Neural progenitor cell (in vitro differentiated cells): ENCODE data around the gene SSR2.

ENCODE experiments used
- CTCF ChIP-seq: fragments of 200-600 bp; sonication (generic); IDR thresholded peaks from 2 replicates; pipeline ENCODE4 v1.5.1; 2017; ENCODE audit warnings: antibody characterized with exemption, mild to moderate bottlenecking
- EZH2 ChIP-seq: fragments of 200-600 bp; sonication (generic); IDR thresholded peaks from 2 replicates; pipeline ENCODE4 v1.6.1; 2017; ENCODE audit warnings: antibody characterized with exemption, mild to moderate bottlenecking, moderate library complexity

DNA sequence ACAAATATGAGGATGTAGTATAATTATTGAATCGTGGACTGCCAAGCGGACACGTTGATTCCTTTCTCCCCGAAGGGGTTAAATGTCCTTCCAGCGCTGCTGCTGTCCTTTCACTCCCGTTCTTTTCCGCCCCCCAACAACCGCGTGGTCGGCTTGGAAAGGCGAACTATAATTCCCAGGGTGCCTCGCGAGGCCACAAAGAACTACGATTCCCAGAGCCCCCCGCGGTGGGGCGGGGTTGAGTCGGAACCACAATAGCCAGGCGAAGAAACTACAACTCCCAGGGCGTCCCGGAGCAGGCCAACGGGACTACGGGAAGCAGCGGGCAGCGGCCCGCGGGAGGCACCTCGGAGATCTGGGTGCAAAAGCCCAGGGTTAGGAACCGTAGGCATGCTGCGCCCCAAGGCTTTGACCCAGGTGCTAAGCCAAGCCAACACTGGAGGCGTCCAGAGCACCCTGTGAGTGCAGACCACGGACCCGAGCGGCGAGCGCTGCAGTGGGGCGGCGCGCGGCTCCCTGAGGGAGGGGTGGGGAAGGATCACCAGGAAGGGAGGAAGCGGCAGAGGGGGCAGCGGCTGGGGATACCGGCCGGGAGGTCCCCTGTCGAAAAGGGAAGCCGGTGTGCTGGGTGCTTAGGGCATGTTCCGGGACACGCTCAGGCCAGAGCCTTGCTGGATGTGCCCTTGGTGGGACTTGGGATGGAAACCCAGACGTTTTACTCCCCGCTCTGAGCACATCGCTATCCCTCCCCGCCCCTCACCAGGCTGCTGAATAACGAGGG is 33.9 kb upstream of the SSR2 start, which contains the start of gene LAMTOR2:
- no peak for TF ChIP-seq CTCF
- no peak for TF ChIP-seq EZH2
